GM18909 (cell line): ENCODE results near the gene CDC6.

Source experiments
- ATAC-seq: cut with Tn5 transposase; IDR thresholded peaks from one replicate; pipeline ENCODE4 v1.9.1; 2021; ENCODE audit warnings: mild to moderate bottlenecking; ENCODE audit not compliant: unreplicated experiment, poor library complexity

Gene CDC6

GRCh38 chr17:40320756-40321523 is 33.3 kb downstream of the CDC6 start:
- no peak for ATAC-seq

- ATAC-seq, result no peak
Observed at GRCh38 chr17:40321524-40321929, 33.8 kb downstream of the CDC6 start.

- no peak for ATAC-seq
Observed at GRCh38 chr17:40321961-40322357, 34.3 kb downstream of the CDC6 start.

GRCh38 chr17:40322358-40323315 is 35.0 kb downstream of the CDC6 start:
- peak; percentile 37 for ATAC-seq

DNA sequence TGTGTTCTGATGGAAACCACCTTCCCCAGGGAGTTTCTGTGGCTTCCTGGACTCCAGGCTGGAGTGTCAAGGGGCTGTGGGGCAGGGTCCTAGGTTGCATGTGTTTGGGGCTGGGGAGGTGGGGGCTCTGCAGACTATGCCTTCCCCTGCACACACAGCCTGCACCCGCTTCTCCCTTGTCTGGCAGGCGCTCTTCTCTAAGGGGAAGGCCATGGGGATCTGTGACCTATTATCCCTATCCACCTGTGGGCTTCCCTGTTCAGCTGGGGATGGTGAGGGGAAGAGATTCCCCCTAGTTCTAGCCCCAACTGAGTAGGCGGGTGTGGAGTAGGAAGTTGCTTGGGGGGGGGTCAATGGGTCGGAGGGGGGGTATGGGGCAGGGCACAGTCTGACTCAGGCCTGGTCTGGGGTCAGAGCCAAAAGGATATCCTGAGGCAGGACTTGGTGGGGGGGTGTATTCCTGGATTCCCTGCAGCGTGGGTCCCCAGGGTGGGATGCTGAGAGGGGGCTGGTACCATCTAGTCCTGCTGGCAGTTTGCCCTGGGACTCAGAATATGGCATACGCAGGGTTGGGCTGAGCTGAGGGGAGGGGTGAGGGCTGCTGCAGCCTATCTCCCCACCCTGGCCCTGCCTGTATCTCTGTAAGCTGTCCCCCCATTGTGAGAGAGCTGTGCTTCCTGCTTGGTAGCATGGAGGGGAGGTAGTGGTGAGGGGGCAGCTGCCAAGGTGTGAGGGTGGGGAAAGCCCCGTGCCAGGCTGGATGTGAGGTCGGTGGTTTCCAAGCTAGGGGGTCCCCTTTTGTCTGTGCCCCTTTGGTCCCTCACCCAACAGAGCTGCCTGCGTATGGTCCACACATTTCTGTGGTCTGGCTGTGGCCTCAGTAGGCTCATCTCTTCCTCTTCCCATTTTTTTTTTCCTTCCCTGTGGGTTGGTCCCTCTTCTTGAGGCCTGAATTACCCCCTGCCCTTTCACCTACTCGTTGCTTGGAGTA is 36.0 kb downstream of the CDC6 start:
- ATAC-seq, result peak; percentile 28

DNA sequence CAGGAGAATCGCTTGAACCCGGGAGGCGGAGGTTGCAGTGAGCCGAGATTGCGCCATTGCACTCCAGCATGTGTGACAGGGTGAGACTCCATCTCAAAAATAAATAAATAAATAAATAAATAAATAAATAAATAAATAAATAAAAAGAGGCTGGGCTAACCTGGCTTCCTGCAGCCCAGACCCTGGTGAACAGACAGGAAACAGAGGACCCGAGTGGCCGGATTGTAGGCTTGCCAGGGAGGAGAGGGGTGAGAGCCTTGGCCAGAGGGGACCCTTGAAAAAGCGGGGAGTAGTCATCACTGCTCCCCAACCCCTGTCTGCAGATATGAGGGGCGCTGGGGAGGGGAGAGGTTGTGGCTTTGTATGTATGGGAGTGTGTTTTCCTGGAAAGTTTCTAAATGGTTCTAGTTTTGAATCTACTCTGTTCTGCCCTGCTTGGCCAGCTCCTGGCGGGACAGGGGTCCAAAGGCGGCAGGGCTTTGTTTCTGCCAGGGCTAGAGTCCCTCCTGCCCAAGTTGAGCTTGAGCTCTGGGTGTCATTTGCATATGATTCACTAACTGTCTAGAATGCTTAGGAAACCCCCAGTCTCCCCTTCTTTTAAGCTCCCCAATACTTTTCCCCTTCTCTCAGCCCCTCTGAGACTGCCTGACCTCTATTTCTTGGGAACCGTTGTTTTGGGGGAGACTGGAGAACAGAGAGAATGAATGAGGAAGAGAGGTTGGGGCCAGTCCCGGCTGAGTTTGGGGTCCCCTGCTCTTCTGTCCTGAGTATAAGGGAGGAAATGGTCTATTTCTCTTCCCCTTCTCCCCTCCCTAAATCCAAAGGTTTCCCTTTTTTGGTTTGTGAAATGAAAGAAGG is 37.7 kb downstream of the CDC6 start:
- no peak for ATAC-seq

DNA sequence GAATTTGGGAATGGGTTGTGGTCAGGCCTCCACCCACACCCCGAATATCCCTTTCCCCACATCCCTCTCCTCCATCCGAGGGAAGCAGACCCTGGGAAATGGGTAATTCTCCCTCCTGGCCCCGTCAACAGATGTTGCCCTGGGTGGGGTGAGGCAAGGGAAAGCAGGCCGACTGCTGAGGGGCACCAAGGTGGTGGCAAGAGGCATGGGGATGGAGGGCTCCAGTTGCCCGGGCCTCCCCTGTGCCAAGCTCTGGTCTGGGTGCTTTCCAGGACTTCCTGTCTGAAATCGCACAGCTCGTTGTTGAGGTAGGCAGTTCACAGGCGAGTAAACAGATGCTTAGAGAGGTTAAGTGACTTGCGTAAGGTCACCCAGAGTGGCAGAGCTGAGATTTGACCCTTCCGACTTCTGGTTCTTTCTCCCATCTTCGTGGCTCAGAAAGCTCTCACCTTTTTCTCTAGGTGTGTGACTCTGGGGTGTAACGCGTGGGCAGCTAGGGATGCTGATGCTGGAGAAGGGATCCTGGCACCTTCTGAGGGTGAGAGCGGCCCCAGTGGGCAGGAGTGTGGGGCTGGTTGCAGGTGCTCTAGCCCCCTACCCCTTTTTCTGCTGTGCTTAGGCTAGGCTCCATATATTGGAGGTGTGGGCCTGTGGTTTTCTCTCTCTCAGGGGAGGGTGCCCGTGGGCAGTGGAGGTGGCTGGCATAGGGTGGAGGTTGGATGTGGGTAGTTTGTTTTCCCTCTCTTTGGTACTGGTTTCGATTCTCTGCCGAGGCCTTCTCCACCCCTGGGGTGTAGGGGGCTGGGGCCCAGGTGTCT is 38.5 kb downstream of the CDC6 start:
- peak; percentile 31 for ATAC-seq

GRCh38 chr17:40326832-40327199 is 39.1 kb downstream of the CDC6 start:
- no peak for ATAC-seq

DNA sequence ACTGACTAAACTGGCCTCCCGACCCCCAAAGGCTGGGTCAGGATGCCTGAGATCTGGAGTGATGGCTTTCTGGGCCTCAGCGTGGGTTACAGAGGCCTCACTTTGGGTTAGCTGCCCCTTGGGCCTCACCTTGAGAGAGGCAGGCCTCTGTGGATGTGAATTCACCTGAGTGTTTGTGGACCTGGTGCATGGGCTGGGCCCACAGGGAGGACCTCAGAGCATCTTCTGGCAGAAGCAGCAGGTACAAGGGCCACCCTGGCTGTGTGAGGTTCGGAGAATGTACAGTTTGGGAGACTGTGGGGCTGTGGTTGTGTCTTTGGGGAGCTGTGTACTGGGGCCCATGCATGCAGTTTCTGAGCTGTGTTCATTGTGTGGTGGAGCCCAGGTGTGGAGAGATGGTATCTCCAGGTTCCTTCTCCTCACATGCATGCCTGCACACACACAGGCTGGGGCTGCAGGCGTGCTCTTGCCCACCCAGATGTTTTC is 39.6 kb downstream of the CDC6 start:
- no peak for ATAC-seq

DNA sequence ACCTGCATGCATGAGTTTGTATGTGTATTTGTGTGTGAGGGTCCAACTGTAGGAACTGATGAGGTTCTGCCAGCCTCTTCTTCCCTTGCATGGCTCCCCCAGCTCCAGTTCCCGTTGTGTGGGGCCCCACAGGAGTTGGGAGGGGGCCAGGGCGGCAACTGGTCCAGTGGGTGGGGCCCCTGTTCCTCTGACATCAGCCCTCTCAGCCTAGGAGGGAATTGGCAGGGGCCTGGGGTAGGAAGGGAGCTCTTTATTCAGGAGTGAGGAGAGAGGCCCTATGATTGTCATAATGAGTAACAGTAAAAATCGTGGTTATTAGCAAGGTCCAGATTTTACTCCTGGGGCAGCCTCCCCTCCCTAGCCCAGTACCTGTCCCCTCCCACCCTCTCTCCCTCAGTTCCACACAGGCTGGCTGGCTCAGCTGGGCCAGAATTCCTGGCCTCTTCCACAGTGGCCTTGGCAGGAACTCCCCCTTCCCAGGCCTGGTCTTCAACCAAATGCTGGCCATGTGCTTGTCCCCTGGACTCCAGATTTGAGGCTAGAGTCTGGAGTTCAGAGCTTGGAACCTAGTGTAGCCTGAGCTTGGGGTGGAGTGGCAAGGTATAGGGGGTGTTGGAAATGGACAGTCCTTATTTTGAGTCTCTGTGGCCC is 40.2 kb downstream of the CDC6 start:
- no peak for ATAC-seq

DNA sequence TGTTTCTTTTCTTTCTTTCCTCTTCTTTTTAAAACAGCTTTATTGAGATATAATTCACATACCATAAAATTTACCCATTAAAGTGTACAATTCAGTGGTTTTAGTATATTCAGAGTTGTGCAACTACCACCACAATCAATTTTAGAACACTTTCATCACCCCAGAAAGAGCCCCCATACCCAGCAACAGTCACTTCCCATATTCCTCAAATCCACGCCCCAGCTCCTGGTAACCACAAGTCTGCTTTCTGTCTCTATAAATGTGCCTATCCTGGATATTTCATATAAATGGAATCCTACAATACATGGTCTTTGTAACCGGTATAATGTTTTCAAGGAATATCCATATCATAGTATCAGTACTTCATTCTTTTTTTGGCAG is 40.7 kb downstream of the CDC6 start:
- ATAC-seq, result no peak

- ATAC-seq, result no peak
Observed at GRCh38 chr17:40329839-40330794, 42.4 kb downstream of the CDC6 start.

- no peak for ATAC-seq
Observed at GRCh38 chr17:40330850-40331470, 43.3 kb downstream of the CDC6 start.

GRCh38 chr17:40331743-40332641 is 44.3 kb downstream of the CDC6 start:
- ATAC-seq, result no peak

DNA sequence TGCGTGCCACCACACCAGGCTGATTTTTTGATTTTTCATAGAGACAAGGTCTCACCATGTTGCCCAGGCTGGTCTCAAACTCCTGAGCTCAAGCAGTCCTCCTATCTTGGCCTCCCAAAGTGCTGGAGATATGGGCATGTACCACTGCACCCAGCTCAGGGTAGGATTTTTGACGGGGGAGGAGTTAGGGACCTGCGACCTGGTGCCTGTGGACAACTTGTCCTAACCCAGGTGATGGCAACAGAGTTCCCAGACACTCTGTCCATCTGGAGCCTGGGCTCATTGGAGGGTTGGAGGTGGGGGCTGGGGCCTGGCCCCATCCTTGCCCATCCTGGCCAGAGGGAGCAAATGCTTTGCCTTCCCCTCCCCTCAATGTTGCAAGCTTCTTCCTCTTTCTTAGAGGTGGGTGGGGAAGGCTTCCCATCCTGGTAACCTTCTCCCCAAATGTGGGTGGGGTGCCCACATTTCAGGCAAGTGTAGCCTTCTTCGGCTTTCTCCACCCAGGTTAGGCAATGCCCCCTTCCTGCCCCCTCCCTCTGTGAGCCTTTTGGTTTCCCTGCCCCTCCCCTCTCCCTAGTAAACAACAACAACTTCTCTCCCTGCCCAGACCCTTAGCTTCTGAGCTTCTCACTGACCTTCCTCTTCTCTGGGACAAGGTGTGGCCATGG is 46.2 kb downstream of the CDC6 start:
- ATAC-seq, result no peak
